ENCODE results near the gene PPP1R9B. TPM values are rescaled to one million over a fixed set of nuclear protein-coding genes. Genes with fewer than 3 reads are reported as not detected.

PPP1R9B gene
- total RNA-seq, 1 experiment from 2014 or later, result 21.7 TPM

GRCh38 chr17:50101346-50102163, 48.9 kb downstream of the PPP1R9B start:
- DNase-seq (ENCODE audit: low spot score), result no peak
- CTCF ChIA-PET, result interaction anchor here (1.0 to 3.5 kb wide), 10 partner anchors 7 to 149 kb away, joined by 3 to 17 read pairs (median 5); no protein-coding TSS in a partner anchor
- Mint-ChIP-seq H3K27me3 (ENCODE audit: low read depth) (no peaks in the 10 kb centered on the region), H3K4me1 (peaks cover 18% of the 10 kb centered on the region), H3K9me3 (no peaks in the 10 kb centered on the region), H3K36me3 (no peaks in the 10 kb centered on the region), H3K27ac (no peak overlapping the region), H3K4me3 (no peak overlapping the region; the same call in 1 of the 2 replicates)
- POLR2A ChIA-PET, result interaction anchor here (1.1 to 1.5 kb wide), 2 partner anchors 50 to 60 kb away, joined by 4 read pairs; no protein-coding TSS in a partner anchor
- ATAC-seq, result peak; percentile 66
- TF ChIP-seq NR2C2 (CRISPR knock-in tag; IDR thresholded peaks at IDR 0.05) (no peak), NFYB (CRISPR knock-in tag; conservative IDR thresholded peaks at IDR 0.05; ENCODE audit: low read depth) (no peak), MYBL2 (CRISPR knock-in tag; IDR thresholded peaks at IDR 0.05) (no peak), PRRX2 (CRISPR knock-in tag; IDR thresholded peaks at IDR 0.05) (no peak), HMGA2 (CRISPR knock-in tag; IDR thresholded peaks at IDR 0.05) (no peak), JUN (CRISPR knock-in tag; IDR thresholded peaks at IDR 0.05) (no peak), ARID4B (CRISPR knock-in tag; IDR thresholded peaks at IDR 0.05; ENCODE audit: borderline replicate concordance) (no peak), ZNF512 (CRISPR knock-in tag; IDR thresholded peaks at IDR 0.05; ENCODE audit: borderline replicate concordance) (no peak), ATF1 (CRISPR knock-in tag; IDR thresholded peaks at IDR 0.05) (no peak), NFATC4 (CRISPR knock-in tag; IDR thresholded peaks at IDR 0.05) (no peak), ZNF232 (CRISPR knock-in tag; IDR thresholded peaks at IDR 0.05) (no peak), ZSCAN18 (CRISPR knock-in tag; IDR thresholded peaks at IDR 0.05) (no peak), CREB1 (CRISPR knock-in tag; IDR thresholded peaks at IDR 0.05) (no peak), ELF4 (CRISPR knock-in tag; IDR thresholded peaks at IDR 0.05; ENCODE audit: low read depth) (no peak), AR (CRISPR knock-in tag; IDR thresholded peaks at IDR 0.05) (no peak), ETV6 (CRISPR knock-in tag; IDR thresholded peaks at IDR 0.05) (no peak)
- TF ChIP-seq, protein P1, sequence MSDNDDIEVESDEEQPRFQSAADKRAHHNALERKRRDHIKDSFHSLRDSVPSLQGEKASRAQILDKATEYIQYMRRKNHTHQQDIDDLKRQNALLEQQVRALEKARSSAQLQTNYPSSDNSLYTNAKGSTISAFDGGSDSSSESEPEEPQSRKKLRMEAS (CRISPR knock-in tag; IDR thresholded peaks at IDR 0.05), result no peak
- TF ChIP-seq, protein P2, sequence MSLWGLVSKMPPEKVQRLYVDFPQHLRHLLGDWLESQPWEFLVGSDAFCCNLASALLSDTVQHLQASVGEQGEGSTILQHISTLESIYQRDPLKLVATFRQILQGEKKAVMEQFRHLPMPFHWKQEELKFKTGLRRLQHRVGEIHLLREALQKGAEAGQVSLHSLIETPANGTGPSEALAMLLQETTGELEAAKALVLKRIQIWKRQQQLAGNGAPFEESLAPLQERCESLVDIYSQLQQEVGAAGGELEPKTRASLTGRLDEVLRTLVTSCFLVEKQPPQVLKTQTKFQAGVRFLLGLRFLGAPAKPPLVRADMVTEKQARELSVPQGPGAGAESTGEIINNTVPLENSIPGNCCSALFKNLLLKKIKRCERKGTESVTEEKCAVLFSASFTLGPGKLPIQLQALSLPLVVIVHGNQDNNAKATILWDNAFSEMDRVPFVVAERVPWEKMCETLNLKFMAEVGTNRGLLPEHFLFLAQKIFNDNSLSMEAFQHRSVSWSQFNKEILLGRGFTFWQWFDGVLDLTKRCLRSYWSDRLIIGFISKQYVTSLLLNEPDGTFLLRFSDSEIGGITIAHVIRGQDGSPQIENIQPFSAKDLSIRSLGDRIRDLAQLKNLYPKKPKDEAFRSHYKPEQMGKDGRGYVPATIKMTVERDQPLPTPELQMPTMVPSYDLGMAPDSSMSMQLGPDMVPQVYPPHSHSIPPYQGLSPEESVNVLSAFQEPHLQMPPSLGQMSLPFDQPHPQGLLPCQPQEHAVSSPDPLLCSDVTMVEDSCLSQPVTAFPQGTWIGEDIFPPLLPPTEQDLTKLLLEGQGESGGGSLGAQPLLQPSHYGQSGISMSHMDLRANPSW (CRISPR knock-in tag; conservative IDR thresholded peaks at IDR 0.05; ENCODE audit: low read depth), result no peak
- TF ChIP-seq, protein P3, sequence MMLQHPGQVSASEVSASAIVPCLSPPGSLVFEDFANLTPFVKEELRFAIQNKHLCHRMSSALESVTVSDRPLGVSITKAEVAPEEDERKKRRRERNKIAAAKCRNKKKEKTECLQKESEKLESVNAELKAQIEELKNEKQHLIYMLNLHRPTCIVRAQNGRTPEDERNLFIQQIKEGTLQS (CRISPR knock-in tag; conservative IDR thresholded peaks at IDR 0.05), result no peak
- TF ChIP-seq, protein P4, sequence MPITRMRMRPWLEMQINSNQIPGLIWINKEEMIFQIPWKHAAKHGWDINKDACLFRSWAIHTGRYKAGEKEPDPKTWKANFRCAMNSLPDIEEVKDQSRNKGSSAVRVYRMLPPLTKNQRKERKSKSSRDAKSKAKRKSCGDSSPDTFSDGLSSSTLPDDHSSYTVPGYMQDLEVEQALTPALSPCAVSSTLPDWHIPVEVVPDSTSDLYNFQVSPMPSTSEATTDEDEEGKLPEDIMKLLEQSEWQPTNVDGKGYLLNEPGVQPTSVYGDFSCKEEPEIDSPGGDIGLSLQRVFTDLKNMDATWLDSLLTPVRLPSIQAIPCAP (CRISPR knock-in tag; IDR thresholded peaks at IDR 0.05), result no peak

Measured in WTC11 (cell line).